Heart right ventricle (tissue), 16 donors: ENCODE results near the gene UBASH3B. TPM values are rescaled to one million over a fixed set of nuclear protein-coding genes. Genes with fewer than 3 reads are reported as not detected.
"Not testable (repeated sequence)": the region's sequence is repeated elsewhere in the genome, so short reads cannot be mapped to it uniquely, and the experiment has no call there.

Experiments used
- ATAC-seq, 8 donors: fragments of 200-7000 bp; cut with Tn5 transposase; one replicate each; pipeline ENCODE4 v1.9.1; 2020; ENCODE audit warnings: mild to moderate bottlenecking in 8 of 8, moderate library complexity in 8 of 8, moderate number of reproducible peaks in 1 of 8
- DNase-seq, 2 donors: peaks; one replicate each; pipeline ENCODE4 v3.0.0-alpha.2; 2020
- H3K27ac ChIP-seq, 10 donors: fragments of 200-600 bp; sonication (generic) in 2 of 10; one replicate each; pipeline versions ENCODE4 v1.5.0 to v1.8.0; 2020 to 2022; ENCODE audit warnings: mild to moderate bottlenecking in 3 of 10
- H3K27me3 ChIP-seq, 7 donors: fragments of 200-600 bp; one replicate each; pipeline ENCODE4 v1.8.0; 2021 to 2022; ENCODE audit warnings: mild to moderate bottlenecking in 2 of 7
- H3K36me3 ChIP-seq, 9 donors: fragments of 200-600 bp; sonication (generic) in 1 of 9; one replicate each; pipeline versions ENCODE4 v1.5.0 to v1.8.0; 2020 to 2022; ENCODE audit warnings: mild to moderate bottlenecking in 2 of 9
- H3K4me1 ChIP-seq, 9 donors: fragments of 200-600 bp; sonication (generic) in 1 of 9; one replicate each; pipeline versions ENCODE4 v1.5.0 to v1.8.0; 2020 to 2022; ENCODE audit warnings: mild to moderate bottlenecking in 4 of 9
- H3K4me3 ChIP-seq, 10 donors: fragments of 200-600 bp; sonication (generic) in 2 of 10; one replicate each; pipeline versions ENCODE4 v1.5.0 to v1.8.0; 2020 to 2022; ENCODE audit warnings: mild to moderate bottlenecking in 7 of 10, moderate library complexity in 2 of 10
- H3K9me3 ChIP-seq, 11 donors: fragments of 200-600 bp in 10 of 11; sonication (generic) in 2 of 11; one replicate each; pipeline versions ENCODE4 v1.5.0 to v1.8.0; 2013 to 2022; ENCODE audit warnings: mild to moderate bottlenecking in 2 of 11, control low read depth in 1 of 11, moderate library complexity in 1 of 11
- WGBS, 2 donors: extraction: QIAGEN DNeasy Blood & Tissue Kit; methylation state at CpG; one replicate each; pipeline ENCODE4 v1.1.7; 2013; ENCODE audit warnings: inconsistent platforms in 1 of 2; 5-methylcytosine and 5-hydroxymethylcytosine counted together
- intact Hi-C, 10 donors: fragments of 100-400 bp; cut with DNase I; formaldehyde crosslinking; loops; one replicate each; pipeline versions ENCODE4 v1.11.1 to v1.14.2; 2022
- polyA plus RNA-seq, 2 donors: library from polyadenylated mRNA; stranded (reverse); fragments of 200-250 nt; gene quantifications; one replicate each; pipeline ENCODE4 v1.2.3, GENCODE V29; 2013
- total RNA-seq, 10 donors: library from RNA; stranded (reverse); fragmentation: NEBNext Ultra II Directional in 3 of 10; extraction: Animal tissue kit (Norgen Biotek cat#: 25700) in 3 of 10; gene quantifications; one replicate each; pipeline versions ENCODE4 v1.2.1 to v1.2.4, GENCODE V29; 2021 to 2023
- TF ChIP-seq, protein P1 (sequence below), 9 donors: fragments of 200-600 bp; sonication (generic) in 2 of 9; IDR thresholded peaks; one replicate each; pipeline versions ENCODE4 v1.5.0 to v1.8.0; 2021 to 2022; ENCODE audit warnings: antibody characterized with exemption in 9 of 9, mild to moderate bottlenecking in 5 of 9, moderate library complexity in 1 of 9
- donor health status: Arrhythmogenic right ventricular cardiomyopathy.
- donor health status: ischemic (EF 13 %, LVEDD 7.1; RV severe dilation, severe dysfunction).
- donor health status: healthy with polysubstance abuse.
- donor health status: DM: no; HTN: yes; CAD: no.
- donor health status: DM: no; HTN: no; CAD: no.
- donor health status: ischemic (EF 25% LVEDD 6.9; RV normal size, moderate dysfunction).
- donor health status: ischemic (EF 25% LVEDD 5.7; RV mildly dilated, moderate dysfunction).
- donor health status: healthy.
- donor health status: DM: yes; HTN: yes; CAD: no.
- donor health status: Ischemic cardiomyopathy.
- donor health status: ischemic (EF 35%, LVEDD 5.7; RV mildly dilated, moderate dysfunction).
- donor health status: nonischemic (EF 11% LVEDD 7.7; RV severe dilation, severe dysfunction).
- donor health status: DM: yes; HTN: yes; CAD: no.
- donor health status: PGD.
- donor health status: ischemic (EF 29% LVEDD 5.4; RV normal size, mild dysfunction).
- donor health status: nonischemic (EF 23%, LVEDD 6.1; RV moderate dilation, normal function).

The UBASH3B gene
- total and polyA plus RNA-seq, 12 donors, result 0.51 to 8.0 (median 1.5) TPM

DNA sequence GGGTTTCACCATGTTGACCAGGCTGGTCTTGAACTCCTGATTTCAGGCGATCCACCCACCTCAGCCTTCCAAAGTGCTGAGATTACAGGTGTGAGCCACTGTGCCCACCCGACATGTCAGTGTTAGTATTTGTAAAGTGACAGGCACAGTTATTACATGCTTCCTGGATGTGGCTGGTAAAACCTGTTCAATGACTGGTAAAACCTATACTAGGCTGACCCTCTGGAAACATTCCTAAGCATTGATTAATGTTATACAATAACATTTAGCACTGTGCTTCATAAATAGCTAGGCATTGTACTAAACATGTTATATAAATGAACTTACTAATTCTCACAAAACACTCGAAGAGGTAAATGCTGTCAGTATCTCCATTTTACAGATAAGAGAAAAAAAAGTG is 206.1 kb downstream of the UBASH3B start:
- Histone ChIP-seq H3K36me3 (no peaks in the 10 kb centered on the region), H3K4me3 (no peak overlapping the region), H3K4me1 (peaks cover 0 to 16% (median 0%) of the 10 kb centered on the region in 9 donors), H3K27me3 (peaks cover 0 to 48% (median 26%) of the 10 kb centered on the region in 7 donors), H3K9me3 (no peaks in the 10 kb centered on the region), H3K27ac (no peak overlapping the region)
- TF ChIP-seq, protein P1, sequence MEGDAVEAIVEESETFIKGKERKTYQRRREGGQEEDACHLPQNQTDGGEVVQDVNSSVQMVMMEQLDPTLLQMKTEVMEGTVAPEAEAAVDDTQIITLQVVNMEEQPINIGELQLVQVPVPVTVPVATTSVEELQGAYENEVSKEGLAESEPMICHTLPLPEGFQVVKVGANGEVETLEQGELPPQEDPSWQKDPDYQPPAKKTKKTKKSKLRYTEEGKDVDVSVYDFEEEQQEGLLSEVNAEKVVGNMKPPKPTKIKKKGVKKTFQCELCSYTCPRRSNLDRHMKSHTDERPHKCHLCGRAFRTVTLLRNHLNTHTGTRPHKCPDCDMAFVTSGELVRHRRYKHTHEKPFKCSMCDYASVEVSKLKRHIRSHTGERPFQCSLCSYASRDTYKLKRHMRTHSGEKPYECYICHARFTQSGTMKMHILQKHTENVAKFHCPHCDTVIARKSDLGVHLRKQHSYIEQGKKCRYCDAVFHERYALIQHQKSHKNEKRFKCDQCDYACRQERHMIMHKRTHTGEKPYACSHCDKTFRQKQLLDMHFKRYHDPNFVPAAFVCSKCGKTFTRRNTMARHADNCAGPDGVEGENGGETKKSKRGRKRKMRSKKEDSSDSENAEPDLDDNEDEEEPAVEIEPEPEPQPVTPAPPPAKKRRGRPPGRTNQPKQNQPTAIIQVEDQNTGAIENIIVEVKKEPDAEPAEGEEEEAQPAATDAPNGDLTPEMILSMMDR (IDR thresholded peaks at IDR 0.05), result no peak
- no peak for ATAC-seq
- WGBS, 2 donors, result 73% methylated on average over 3 of the region's 3 CpGs
- DNase-seq, result no peak
- intact Hi-C loops, result loop anchor here in 6 of 10 donors (2.0 to 10.0 kb wide), 4 partner anchors 161 to 229 kb away; no protein-coding TSS in a partner anchor

DNA sequence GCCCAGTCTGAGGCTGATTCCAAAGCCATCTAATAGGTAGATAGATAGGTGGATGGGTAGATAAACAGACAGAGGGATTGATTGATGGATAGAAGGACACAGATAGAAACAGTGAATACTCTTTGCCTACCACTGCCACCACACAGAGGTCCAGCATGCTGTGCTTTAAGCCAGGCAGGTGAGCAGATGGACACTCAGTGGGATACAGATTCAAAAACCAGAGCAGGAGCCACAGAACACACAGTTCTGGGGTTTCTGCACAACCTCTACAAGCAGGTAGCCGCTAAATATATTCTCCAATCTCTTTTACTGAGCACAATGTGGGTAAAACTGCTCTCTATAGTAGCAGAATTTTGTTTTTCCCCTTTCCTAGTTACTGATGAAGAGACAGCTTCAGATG is 206.6 kb downstream of the UBASH3B start:
- Histone ChIP-seq H3K27ac (no peak overlapping the region), H3K9me3 (no peaks in the 10 kb centered on the region), H3K27me3 (peaks cover 0 to 50% (median 26%) of the 10 kb centered on the region in 7 donors), H3K4me1 (peaks cover 0 to 11% (median 0%) of the 10 kb centered on the region in 9 donors), H3K36me3 (no peaks in the 10 kb centered on the region), H3K4me3 (no peak overlapping the region)
- intact Hi-C loops, result loop anchor here in 6 of 10 donors (2.0 to 10.0 kb wide), 4 partner anchors 160 to 230 kb away; no protein-coding TSS in a partner anchor
- ATAC-seq (no peak), DNase-seq (no peak)
- TF ChIP-seq, protein P1 (IDR thresholded peaks at IDR 0.05), result no peak
- WGBS, 2 donors, result 88 to 95% methylated on average over 1 of the region's 1 CpG

DNA sequence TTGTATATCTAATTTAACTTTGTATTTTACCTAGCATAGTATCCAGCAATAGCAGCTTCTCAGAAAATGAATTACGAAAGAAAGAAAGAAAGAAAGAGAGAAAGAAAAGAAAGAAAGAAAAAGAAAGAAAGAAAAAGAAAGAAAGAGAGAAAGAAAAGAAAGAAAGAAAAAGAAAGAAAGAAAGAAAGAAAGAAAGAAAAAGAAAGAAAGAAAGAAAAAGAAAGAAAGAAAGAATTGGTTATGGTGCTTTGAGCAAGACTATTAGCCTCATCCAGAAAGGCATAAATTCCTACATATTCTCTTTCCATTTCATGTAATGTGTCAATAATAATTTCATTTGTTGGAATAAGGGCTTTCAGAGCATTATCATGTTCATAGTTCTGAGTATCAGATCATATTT is 207.6 kb downstream of the UBASH3B start:
- not testable (repeated sequence) for H3K9me3 ChIP-seq, H3K36me3 ChIP-seq, DNase-seq, H3K4me1 ChIP-seq, ATAC-seq, H3K4me3 ChIP-seq, H3K27ac ChIP-seq
- intact Hi-C loops, result loop anchor here in 7 of 10 donors (1.0 to 10.0 kb wide), 5 partner anchors 159 to 231 kb away; no protein-coding TSS in a partner anchor
- peaks cover 0 to 53% (median 26%) of the 10 kb centered on the region in 7 donors for H3K27me3 ChIP-seq
- WGBS, 2 donors, result 56 to 79% methylated on average over 1 of the region's 1 CpG

DNA sequence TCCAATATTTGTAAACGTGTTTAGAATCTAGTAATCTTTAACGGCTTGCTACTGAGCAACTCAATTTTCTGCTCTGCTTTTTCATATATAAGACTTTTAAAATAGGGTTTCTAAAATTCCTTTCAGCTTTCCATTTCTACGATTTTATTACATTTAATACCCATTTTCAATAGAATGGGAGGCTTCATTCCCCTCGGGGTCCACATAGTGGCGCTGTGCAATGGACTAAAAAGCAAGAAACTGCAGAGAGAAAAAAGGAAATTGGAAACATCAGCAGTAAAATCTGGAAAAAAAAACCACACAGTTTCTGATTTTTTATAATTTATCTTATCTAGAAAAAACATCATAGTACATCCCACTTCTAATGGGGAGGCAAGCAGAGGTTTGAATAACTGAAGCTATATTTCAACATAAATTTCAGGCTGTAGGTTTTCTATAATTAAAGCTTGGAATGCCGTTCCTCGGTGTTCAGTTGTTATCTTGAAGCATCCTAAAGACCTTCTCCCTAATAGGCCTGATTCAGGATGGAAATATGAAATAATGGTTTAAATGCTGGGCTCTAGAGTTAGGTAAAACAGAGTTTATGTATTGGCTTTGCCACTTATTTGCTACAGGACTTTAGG is 208.3 kb downstream of the UBASH3B start:
- H3K9me3 ChIP-seq, result no peaks in the 10 kb centered on the region
- intact Hi-C loops, result loop anchor here in 8 of 10 donors (1.0 to 10.0 kb wide), 6 partner anchors 157 to 232 kb away; no protein-coding TSS in a partner anchor
- TF ChIP-seq, protein P1 (IDR thresholded peaks at IDR 0.05), result peak; percentile 41 to 87 (median 76)
- DNase-seq, result peak; percentile 24 to 35
- no peaks in the 10 kb centered on the region for H3K36me3 ChIP-seq
- peaks cover 0 to 53% (median 28%) of the 10 kb centered on the region in 7 donors for H3K27me3 ChIP-seq
- H3K27ac ChIP-seq, result peak overlapping the region in 1 of 10 donors; percentile 64
- ATAC-seq, result no peak
- H3K4me3 ChIP-seq, result peak overlapping the region in 2 of 10 donors; percentile 14 to 42
- H3K4me1 ChIP-seq, result peaks cover 0 to 9% (median 0%) of the 10 kb centered on the region in 9 donors
- 22 to 23% methylated on average over 7 of the region's 7 CpGs for WGBS, 2 donors

Other genes with a start within 250 kb of the UBASH3B start
- 1 to 10 TPM in 1 of 10 donors, under 1 TPM in 1, not detected in 8; 0.15 to 1.8 TPM for gene CRTAM, start 182.8 kb downstream of the UBASH3B start, total RNA-seq
- gene CRTAM, start 182.8 kb downstream of the UBASH3B start, polyA plus RNA-seq, result under 1 TPM in 1 of 2 donors, not detected in 1; 0.06 TPM
- 1 to 10 TPM in 9 of 10 donors, under 1 TPM in 1; 0.87 to 2.3 (median 1.8) TPM for gene JHY, start 227.0 kb downstream of the UBASH3B start, total RNA-seq
- gene JHY, start 227.0 kb downstream of the UBASH3B start, polyA plus RNA-seq, result 1 to 10 TPM in 1 of 2 donors, under 1 TPM in 1; 0.41 to 1.1 TPM